ENCODE measurements around the gene APOL6.

APOL6 gene

GRCh38 chr22:35638001-35638400, 10.2 kb upstream of the APOL6 start:
- no peak for TF ChIP-seq CTCF (IDR thresholded peaks at IDR 0.05; ENCODE audit: borderline replicate concordance, insufficient read depth, low read depth, low read length)
- H3K4me3 ChIP-seq (ENCODE audit: low read depth, low read length), result no peak overlapping the region

GRCh38 chr22:35638410-35638809, 9.8 kb upstream of the APOL6 start:
- TF ChIP-seq CTCF (IDR thresholded peaks at IDR 0.05; ENCODE audit: borderline replicate concordance, insufficient read depth, low read depth, low read length), result no peak
- H3K4me3 ChIP-seq (ENCODE audit: low read depth, low read length), result no peak overlapping the region

GRCh38 chr22:35641494-35642120, 6.6 kb upstream of the APOL6 start:
- H3K4me3 ChIP-seq (ENCODE audit: low read depth, low read length), result no peak overlapping the region
- no peak for TF ChIP-seq CTCF (IDR thresholded peaks at IDR 0.05; ENCODE audit: borderline replicate concordance, insufficient read depth, low read depth, low read length)

GRCh38 chr22:35642305-35642741, 5.9 kb upstream of the APOL6 start:
- TF ChIP-seq CTCF (IDR thresholded peaks at IDR 0.05; ENCODE audit: borderline replicate concordance, insufficient read depth, low read depth, low read length), result no peak
- H3K4me3 ChIP-seq (ENCODE audit: low read depth, low read length), result no peak overlapping the region

GRCh38 chr22:35643991-35644390, 4.3 kb upstream of the APOL6 start:
- no peak for TF ChIP-seq CTCF (IDR thresholded peaks at IDR 0.05; ENCODE audit: borderline replicate concordance, insufficient read depth, low read depth, low read length)
- no peak overlapping the region for H3K4me3 ChIP-seq (ENCODE audit: low read depth, low read length)

GRCh38 chr22:35645646-35646045, 2.6 kb upstream of the APOL6 start:
- TF ChIP-seq CTCF (IDR thresholded peaks at IDR 0.05; ENCODE audit: borderline replicate concordance, insufficient read depth, low read depth, low read length), result no peak
- H3K4me3 ChIP-seq (ENCODE audit: low read depth, low read length), result no peak overlapping the region

GRCh38 chr22:35649026-35649553, 844 bp downstream of the APOL6 start:
- H3K4me3 ChIP-seq (ENCODE audit: low read depth, low read length), result peak overlapping the region; percentile 49
- TF ChIP-seq CTCF (IDR thresholded peaks at IDR 0.05; ENCODE audit: borderline replicate concordance, insufficient read depth, low read depth, low read length), result no peak

Data from GM12875 (cell line).